NCI-H748 (cell line): ENCODE results near the gene PCDHGA12.
"Not testable (repeated sequence)": the region's sequence is repeated elsewhere in the genome, so short reads cannot be mapped to it uniquely, and the experiment has no call there.

ENCODE experiments used
- DNase-seq: peaks from one replicate; lab custom pipeline; 2025; ENCODE audit not compliant: unreplicated experiment; lab: John Stamatoyannopoulos, UW

The PCDHGA12 gene

GRCh38 chr5:141407790-141408505, 22.4 kb upstream of the PCDHGA12 start, which contains the start of gene PCDHGB6:
Gene PCDHGB6, plus strand, starts transcription at chr5:141408021. Its CDS starts 182 bp downstream, at chr5:141408203.
- not testable (repeated sequence) for DNase-seq

GRCh38 chr5:141409598-141410306, 20.6 kb upstream of the PCDHGA12 start:
- no peak for DNase-seq

- no peak for DNase-seq
Observed at GRCh38 chr5:141411575-141411974, 18.7 kb upstream of the PCDHGA12 start.

DNA sequence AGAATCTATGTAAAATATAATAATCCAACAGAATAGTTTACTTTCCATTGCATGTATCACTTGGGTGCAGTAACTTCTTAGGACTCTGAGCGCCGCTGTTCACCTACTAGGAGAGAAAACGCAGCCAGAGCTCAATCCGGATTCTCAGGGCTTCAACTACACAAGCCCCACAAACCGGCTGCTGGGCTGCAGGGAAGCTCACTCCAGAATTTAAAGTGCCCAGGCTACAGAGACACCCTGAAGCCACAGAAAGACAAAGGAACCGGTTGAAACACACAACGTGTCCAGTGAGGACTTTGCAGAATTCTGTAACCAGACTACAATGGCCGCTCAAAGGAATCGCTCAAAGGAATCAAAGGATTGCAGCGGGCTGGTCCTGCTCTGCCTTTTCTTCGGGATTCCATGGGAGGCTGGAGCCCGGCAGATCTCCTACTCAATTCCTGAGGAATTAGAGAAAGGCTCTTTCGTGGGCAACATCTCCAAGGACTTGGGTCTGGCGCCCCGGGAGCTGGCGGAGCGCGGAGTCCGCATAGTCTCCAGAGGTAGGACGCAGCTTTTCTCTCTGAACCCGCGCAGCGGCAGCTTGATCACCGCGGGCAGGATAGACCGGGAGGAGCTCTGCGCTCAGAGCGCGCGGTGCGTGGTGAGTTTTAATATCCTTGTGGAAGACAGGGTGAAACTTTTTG, 17.3 kb upstream of the PCDHGA12 start, which contains the start of gene PCDHGA10:
Gene PCDHGA10, plus strand, starts transcription at position 134 of the 686 bp plus-strand sequence. Its CDS starts 189 bp downstream, at position 323.
- DNase-seq = peak; percentile 81

DNA sequence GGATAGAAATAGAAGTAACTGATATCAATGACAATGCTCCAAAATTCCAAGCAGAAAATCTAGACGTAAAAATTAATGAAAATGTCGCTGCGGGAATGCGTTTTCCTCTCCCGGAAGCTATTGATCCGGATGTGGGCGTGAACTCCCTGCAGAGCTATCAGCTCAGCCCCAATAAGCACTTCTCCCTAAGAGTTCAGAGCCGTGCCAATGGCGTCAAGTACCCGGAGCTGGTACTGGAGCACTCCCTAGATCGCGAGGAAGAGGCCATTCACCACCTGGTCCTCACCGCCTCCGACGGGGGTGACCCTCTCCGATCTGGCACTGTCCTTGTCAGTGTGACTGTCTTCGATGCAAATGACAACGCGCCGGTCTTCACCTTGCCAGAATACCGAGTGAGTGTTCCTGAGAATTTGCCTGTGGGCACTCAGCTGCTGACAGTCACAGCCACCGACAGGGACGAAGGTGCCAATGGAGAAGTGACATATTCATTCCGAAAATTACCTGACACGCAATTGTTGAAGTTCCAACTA, 16.7 kb upstream of the PCDHGA12 start:
- peak; percentile 50 for DNase-seq

DNA sequence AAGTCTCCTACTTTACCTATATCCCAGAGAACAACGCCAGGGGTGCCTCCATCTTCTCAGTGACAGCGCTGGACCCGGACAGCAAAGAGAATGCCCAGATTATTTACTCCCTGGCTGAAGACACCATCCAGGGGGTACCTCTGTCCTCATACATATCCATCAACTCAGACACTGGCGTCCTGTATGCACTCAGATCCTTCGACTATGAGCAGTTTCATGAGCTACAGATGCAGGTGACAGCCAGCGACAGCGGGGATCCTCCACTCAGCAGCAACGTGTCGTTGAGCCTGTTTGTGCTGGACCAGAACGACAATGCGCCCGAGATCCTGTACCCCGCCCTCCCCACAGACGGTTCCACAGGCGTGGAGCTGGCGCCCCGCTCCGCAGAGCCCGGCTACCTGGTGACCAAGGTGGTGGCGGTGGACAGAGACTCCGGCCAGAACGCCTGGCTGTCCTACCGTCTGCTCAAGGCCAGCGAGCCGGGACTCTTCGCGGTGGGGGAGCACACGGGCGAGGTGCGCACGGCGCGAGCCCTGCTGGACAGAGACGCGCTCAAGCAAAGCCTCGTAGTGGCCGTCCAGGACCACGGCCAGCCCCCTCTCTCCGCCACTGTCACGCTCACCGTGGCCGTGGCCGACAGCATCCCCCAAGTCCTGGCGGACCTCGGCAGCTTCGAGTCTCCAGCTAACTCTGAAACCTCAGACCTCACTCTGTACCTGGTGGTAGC, 15.6 kb upstream of the PCDHGA12 start:
- DNase-seq = not testable (repeated sequence)

GRCh38 chr5:141415275-141415618, 15.1 kb upstream of the PCDHGA12 start:
- not testable (repeated sequence) for DNase-seq

DNA sequence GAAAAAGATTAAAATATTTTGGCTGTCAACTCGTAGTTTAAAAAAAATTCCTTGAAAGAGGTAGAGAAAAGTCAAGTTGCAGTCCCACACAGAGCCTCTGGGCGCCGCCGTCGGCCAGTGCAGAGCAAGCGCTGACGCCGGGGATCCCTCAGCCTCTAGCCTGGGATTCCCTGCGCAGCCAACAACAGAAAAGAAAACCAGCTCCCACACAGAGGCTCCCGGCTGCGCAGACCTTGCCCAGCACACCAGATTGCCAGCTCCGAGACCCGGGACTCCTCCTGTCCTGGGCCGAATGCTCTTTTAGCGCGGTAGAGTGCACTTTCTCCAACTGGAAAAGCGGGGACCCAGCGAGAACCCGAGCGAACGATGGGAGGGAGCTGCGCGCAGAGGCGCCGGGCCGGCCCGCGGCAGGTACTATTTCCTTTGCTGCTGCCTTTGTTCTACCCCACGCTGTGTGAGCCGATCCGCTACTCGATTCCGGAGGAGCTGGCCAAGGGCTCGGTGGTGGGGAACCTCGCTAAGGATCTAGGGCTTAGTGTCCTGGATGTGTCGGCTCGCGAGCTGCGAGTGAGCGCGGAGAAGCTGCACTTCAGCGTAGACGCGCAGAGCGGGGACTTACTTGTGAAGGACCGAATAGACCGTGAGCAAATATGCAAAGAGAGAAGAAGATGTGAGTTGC, 12.7 kb upstream of the PCDHGA12 start, which contains the start of gene PCDHGB7:
Gene PCDHGB7, plus strand, starts transcription at position 184 of the 679 bp plus-strand sequence. Its CDS starts 183 bp downstream, at position 367.
- DNase-seq = not testable (repeated sequence)

GRCh38 chr5:141419074-141419880, 11.0 kb upstream of the PCDHGA12 start:
- no peak for DNase-seq

- no peak for DNase-seq
Observed at GRCh38 chr5:141420855-141421488, 9.3 kb upstream of the PCDHGA12 start, which contains the start of gene PCDHGA11. Gene PCDHGA11, plus strand, starts transcription at chr5:141421051. Its CDS starts 177 bp downstream, at chr5:141421228.

DNA sequence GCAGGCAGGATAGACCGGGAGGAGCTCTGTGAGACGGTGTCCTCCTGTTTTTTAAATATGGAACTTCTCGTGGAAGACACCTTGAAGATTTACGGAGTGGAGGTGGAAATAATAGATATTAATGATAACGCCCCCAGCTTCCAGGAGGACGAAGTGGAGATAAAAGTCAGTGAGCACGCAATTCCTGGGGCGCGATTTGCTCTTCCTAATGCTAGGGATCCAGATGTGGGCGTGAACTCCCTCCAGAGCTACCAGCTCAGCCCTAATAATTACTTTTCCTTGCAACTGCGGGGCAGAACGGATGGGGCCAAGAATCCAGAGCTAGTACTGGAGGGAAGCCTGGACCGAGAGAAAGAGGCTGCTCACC, 8.8 kb upstream of the PCDHGA12 start:
- no peak for DNase-seq

DNA sequence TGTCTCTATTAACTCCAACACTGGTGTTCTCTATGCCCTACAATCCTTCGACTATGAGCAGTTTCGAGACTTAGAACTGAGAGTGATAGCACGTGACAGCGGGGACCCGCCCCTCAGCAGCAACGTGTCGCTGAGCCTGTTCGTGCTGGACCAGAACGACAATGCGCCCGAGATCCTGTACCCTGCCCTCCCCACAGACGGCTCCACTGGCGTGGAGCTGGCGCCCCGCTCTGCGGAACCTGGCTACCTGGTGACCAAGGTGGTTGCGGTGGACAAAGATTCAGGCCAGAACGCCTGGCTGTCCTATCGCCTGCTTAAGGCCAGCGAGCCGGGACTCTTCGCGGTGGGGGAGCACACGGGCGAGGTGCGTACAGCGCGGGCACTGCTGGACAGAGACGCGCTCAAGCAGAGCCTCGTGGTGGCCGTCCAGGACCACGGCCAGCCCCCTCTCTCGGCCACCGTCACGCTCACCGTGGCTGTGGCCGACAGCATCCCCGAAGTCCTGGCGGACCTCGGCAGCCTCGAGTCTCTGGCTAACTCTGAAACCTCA, 7.5 kb upstream of the PCDHGA12 start:
- DNase-seq = no peak

DNA sequence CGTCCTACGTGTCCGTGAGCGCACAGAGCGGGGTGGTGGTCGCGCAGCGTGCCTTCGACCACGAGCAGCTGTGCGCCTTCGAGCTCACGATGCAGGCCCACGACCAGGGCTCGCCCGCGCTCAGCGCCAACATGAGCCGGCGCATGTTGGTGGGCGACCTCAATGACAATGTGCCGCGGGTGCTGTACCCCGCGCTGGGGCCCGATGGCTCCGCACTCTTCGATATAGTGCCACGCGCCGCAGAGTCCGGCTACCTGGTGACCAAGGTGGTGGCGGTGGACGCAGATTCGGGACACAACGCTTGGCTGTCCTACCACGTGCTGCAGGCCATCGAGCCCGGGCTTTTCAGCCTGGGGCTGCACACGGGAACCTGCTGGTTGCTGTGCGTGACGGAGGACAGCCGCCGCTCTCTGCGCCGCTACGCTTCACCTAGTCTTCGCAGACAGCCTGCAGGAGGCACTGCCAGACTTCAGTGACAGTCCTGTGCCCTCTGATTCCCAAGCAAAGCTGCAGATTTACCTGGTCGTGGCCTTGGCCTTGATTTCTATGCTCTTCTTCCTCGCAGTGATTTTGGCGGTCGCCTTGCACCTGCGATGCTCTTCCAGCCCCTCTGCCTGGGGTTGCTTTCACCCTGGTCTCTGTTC, 2.4 kb upstream of the PCDHGA12 start:
- DNase-seq = no peak

- no peak for DNase-seq
Observed at GRCh38 chr5:141431286-141431685, 979 bp downstream of the PCDHGA12 start.

- not testable (repeated sequence) for DNase-seq
Observed at GRCh38 chr5:141432308-141432707, 2.0 kb downstream of the PCDHGA12 start.

DNA sequence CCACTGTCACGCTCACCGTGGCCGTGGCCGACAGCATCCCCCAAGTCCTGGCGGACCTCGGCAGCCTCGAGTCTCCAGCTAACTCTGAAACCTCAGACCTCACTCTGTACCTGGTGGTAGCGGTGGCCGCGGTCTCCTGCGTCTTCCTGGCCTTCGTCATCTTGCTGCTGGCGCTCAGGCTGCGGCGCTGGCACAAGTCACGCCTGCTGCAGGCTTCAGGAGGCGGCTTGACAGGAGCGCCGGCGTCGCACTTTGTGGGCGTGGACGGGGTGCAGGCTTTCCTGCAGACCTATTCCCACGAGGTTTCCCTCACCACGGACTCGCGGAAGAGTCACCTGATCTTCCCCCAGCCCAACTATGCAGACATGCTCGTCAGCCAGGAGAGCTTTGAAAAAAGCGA, 2.4 kb downstream of the PCDHGA12 start:
- not testable (repeated sequence) for DNase-seq

DNA sequence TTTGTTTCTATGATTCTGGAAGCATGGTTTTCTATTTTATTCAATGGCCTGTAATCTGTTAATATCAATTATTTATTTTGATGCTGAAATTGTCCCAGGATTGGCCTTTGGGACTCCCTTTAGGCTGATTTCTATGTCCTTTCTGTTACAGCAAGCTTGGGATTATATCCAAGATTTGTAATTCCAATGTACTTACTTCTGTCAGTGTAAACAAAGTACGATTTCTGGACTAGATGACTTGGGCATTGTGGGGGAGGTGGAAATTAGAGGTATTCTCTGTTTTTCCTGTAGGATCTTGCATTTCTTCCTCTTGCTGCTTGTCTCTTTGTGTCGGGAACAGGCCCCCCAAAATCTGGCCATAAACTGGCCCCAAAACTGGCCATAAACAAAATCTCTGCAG, 3.7 kb downstream of the PCDHGA12 start:
- DNase-seq = no peak

- DNase-seq = no peak
Observed at GRCh38 chr5:141437221-141437620, 6.9 kb downstream of the PCDHGA12 start.
